GM21390 (cell line): ENCODE data around the gene VWA7.

Experiments used
- ATAC-seq: cut with Tn5 transposase; IDR thresholded peaks from one replicate; pipeline ENCODE4 v1.9.1; 2021; ENCODE audit not compliant: unreplicated experiment

VWA7 gene

GRCh38 chr6:31779908-31780307, 2.8 kb upstream of the VWA7 start:
- no peak for ATAC-seq

DNA sequence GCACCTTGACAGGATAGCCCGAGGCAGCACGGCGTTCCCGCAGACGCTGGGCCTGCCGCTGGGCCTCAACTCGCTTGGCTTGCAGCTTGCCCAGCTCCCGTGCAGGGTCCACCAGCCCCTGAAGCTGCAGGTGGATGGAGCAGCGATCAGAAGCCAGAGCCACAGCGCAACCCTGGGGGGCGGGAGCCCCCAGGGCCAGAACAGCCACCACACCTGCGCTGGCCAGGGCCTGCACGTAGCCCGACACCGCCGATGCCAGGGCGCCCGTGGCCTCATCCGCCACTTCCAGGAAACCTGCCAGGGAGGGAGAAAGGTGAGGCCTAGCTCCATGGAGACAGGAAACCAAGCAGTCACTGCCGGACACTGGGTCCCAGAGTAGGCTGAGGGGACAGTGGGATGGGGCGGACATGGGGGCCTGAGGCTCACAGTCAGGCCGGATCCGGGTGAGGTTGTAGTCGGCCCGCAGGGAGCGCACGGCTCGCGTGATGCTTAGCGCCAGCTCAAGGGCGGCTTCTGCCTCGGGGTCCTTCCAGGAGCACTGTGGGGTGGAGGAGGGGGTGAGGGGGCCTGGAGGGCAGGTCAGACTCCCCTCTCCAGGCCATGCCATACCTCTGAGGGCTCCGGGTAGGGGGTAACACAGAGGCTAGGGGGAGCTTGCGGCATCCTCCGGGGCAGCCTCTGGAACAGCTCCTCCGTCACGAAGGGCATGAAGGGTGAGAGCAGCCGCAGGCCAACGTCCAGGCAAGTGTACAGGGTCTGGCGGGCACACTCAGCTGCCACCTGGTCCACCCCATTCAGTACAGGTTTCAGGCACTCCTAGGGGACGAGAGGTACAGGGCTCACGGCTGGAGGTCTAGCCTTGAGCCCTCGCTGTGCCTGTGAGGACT, 2.1 kb upstream of the VWA7 start:
- no peak for ATAC-seq

DNA sequence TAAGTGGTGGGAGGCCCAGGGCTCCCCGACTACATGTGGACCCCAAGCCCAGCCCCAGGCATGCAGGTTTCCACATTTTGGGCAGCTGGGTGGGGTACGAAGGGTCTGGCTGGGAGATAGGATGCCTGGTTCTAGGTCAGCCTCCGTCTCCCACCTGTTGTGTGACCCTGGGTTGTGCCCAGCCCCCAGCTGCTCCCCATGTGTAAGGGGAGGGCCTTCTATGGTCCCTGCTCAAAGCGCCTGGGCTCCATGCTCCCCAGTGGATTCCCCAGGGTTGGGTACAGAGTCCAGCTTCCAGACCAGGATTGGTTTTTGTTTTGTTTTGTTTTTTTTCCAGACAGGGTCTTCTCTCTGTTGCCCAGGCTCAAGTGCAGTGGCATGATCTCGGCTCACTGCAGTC, 1.1 kb upstream of the VWA7 start:
- no peak for ATAC-seq

GRCh38 chr6:31777667-31778050, 531 bp upstream of the VWA7 start:
- no peak for ATAC-seq

DNA sequence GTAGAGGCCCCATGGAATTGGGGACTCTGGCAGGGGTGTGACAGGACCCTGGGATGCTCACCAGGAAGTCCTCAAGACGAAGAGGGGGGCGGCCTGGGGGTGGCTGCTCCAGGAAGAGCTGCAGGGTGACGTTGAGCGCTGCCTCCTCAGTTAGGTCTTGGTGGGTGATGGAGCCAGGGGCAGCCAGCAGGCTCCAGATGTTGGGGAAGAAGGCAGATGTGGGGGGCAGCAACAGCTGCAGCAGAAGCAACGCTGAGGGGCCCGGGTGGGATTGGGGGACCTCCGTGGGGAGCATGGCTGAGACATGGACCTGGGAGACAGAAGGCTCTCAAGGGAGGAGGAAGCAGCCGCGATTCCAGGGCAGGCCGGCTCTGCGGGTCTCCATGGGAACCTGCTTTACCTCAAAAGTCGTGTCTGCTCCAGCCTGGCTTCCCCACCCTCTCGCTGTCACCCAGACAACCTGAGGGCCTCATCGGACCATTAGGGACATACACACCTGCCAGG, 591 bp downstream of the VWA7 start:
- no peak for ATAC-seq

- no peak for ATAC-seq
These were observed 1.3 kb downstream of the VWA7 start for GRCh38 chr6:31775633-31776484.

DNA sequence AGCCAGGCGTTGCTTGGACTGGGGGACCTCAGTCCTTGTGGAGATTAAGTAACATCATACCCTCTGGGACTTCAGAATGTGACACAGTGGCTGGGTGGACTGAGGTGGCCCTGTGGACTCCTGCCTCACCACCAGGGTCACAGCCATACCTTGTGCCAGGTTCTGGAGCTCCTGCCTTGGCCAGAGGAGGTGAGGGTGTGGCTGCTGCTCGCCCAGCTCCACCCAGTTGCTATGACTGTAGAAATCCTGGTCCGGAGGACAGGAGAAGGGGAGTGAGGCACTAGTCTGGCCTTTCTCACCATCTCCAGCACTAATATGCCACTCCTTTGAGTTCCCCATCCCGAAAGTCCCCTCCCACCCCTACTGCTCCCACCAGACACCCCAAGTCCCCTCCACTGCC, 1.9 kb downstream of the VWA7 start:
- no peak for ATAC-seq

DNA sequence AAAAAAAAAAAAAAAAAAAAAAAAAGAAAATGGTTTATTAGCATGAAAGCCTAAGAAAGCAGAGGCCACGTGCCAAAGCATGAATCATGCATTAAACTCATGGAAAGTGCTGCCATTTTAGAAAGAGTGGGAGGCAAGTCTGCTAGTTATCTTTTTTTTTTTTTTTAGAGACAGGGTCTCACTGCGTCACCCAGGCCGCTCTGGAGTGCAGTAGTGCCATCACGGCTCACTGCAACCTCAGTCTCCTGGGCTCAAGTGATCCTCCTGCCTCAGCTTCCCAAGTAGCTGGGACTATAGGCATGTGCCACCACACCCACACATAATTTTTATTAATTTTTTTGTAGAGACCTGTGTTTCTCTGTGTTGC, 5.2 kb downstream of the VWA7 start:
- ATAC-seq, result no peak

- ATAC-seq, result no peak
These were observed 6.3 kb downstream of the VWA7 start for GRCh38 chr6:31770860-31771259.

GRCh38 chr6:31769684-31770371, 7.3 kb downstream of the VWA7 start:
- ATAC-seq, result no peak

DNA sequence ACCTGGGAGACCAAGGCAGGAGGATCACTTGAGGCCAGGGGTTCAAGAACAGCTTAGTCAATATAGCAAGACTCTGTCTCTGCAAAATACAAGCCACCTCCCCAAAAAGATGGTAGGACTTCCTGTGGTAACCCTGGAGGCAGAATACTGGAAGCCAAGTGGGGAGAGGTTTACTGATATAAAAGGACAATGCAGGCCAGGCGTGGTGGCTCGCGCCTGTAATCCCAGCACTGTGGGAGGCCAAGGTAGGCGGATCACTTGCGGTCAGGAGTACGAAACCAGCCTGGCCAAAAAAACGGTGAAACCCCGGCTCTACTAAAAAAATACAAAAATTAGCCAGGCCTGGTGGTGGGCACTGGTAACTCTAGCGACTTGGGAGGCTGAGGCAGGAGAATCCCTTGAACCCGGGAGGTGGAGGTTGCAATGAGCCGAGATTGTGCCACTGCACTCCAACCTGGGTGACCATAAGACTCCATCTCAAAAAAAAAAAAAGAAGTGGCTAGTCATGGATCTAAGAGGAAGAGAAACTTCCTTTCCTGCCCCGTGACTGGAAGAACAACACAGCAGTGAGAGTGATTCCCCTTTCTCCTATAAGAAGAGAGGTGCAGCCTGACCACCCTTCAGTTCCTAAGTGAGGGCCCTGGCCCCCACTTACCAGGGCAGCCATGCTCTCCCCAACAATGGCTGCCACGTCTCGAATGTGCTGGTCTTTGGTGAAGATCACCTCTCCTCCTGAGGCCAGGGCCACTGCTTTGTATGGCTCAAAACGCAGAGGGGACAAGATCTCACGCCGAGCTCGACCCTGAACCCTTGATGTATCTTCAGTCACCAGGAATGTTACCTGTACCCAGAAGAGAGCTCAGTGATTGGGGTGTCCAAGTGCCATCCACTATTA, 8.5 kb downstream of the VWA7 start:
- no peak for ATAC-seq

GRCh38 chr6:31767096-31767645, 10.0 kb downstream of the VWA7 start:
- no peak for ATAC-seq

- ATAC-seq, result no peak
These were observed 11.0 kb downstream of the VWA7 start for GRCh38 chr6:31765910-31766794.

GRCh38 chr6:31765559-31765909, 11.6 kb downstream of the VWA7 start:
- no peak for ATAC-seq

- ATAC-seq, result no peak
These were observed 12.9 kb downstream of the VWA7 start for GRCh38 chr6:31764198-31764597.

DNA sequence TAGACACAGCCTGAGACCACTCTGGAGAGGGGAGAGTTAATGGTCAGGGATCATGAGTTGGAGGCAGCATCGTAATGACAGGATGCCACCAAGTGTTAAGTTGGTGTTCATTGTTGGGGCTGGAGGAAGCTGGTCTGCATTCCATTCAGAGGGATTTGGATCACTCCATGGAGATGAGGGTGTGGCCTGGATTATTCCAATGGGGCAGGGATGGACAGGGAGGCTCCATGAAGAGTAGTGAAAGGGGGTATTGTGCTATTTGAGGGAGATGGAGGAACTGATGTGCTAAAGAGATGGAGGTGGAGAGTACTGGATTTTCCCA, 13.5 kb downstream of the VWA7 start:
- ATAC-seq, result no peak

GRCh38 chr6:31762878-31763618, 14.1 kb downstream of the VWA7 start:
- ATAC-seq, result no peak

DNA sequence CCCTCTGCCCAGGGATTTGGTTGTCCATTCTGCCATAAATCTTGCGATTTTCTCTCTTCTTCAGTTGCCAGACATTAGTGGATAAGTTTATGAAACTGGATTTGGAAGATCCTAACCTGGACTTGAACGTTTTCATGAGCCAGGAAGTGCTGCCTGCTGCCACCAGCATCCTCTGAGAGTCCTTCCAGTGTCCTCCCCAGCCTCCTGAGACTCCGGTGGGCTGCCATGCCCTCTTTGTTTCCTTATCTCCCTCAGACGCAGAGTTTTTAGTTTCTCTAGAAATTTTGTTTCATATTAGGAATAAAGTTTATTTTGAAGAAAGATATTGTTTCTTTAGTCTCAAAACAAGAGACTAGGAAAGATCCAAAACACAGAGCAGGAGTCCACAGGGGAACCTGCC, 14.8 kb downstream of the VWA7 start, which contains the start of gene SAPCD1:
SAPCD1 (plus strand) TSS at position 301 of the 400 bp plus-strand sequence. CDS start 399 bp downstream, outside the sequence.
- ATAC-seq, result no peak

GRCh38 chr6:31761343-31761742, 15.8 kb downstream of the VWA7 start:
- no peak for ATAC-seq
